EL (cell line): ENCODE data around the gene RGS17.

Experiments
- DNase-seq: peaks from one replicate; pipeline ENCODE4 v3.0.0-alpha.2; 2016

The RGS17 gene

GRCh38 chr6:153081914-153082313, 49.2 kb downstream of the RGS17 start:
- no peak for DNase-seq

- no peak for DNase-seq
Observed at GRCh38 chr6:153076431-153076830, 54.7 kb downstream of the RGS17 start.

- DNase-seq: no peak
Observed at GRCh38 chr6:153074761-153075160, 56.3 kb downstream of the RGS17 start.

GRCh38 chr6:153073841-153074240, 57.2 kb downstream of the RGS17 start:
- DNase-seq: no peak

- DNase-seq: no peak
Observed at GRCh38 chr6:153070756-153071155, 60.3 kb downstream of the RGS17 start.

GRCh38 chr6:153069897-153070296, 61.2 kb downstream of the RGS17 start:
- no peak for DNase-seq

GRCh38 chr6:153065222-153065621, 65.9 kb downstream of the RGS17 start:
- no peak for DNase-seq

GRCh38 chr6:153063936-153064335, 67.1 kb downstream of the RGS17 start:
- DNase-seq: no peak

- DNase-seq: no peak
Observed at GRCh38 chr6:153062516-153062915, 68.6 kb downstream of the RGS17 start.

GRCh38 chr6:153059757-153060156, 71.3 kb downstream of the RGS17 start:
- DNase-seq: no peak

GRCh38 chr6:153059311-153059710, 71.8 kb downstream of the RGS17 start:
- no peak for DNase-seq

- no peak for DNase-seq
Observed at GRCh38 chr6:153058909-153059308, 72.2 kb downstream of the RGS17 start.

- no peak for DNase-seq
Observed at GRCh38 chr6:153058291-153058690, 72.8 kb downstream of the RGS17 start.

- no peak for DNase-seq
Observed at GRCh38 chr6:153056308-153056707, 74.8 kb downstream of the RGS17 start.

- DNase-seq: no peak
Observed at GRCh38 chr6:153051801-153052200, 79.3 kb downstream of the RGS17 start.

- no peak for DNase-seq
Observed at GRCh38 chr6:153048631-153049030, 82.5 kb downstream of the RGS17 start.

GRCh38 chr6:153047386-153047785, 83.7 kb downstream of the RGS17 start:
- DNase-seq: no peak

- DNase-seq: no peak
Observed at GRCh38 chr6:153045271-153045670, 85.8 kb downstream of the RGS17 start.

- DNase-seq: no peak
Observed at GRCh38 chr6:153044295-153044694, 86.8 kb downstream of the RGS17 start.

- DNase-seq: no peak
Observed at GRCh38 chr6:153043719-153044118, 87.4 kb downstream of the RGS17 start.

GRCh38 chr6:153038378-153039057, 92.6 kb downstream of the RGS17 start:
- peak; percentile 10 for DNase-seq

GRCh38 chr6:153034139-153034538, 96.9 kb downstream of the RGS17 start:
- no peak for DNase-seq

- DNase-seq: peak; percentile 34
Observed at GRCh38 chr6:153032255-153032882, 98.7 kb downstream of the RGS17 start.

GRCh38 chr6:153031335-153031955, 99.6 kb downstream of the RGS17 start:
- DNase-seq: no peak
